Uterus (tissue), 4 donors: Measurements from ENCODE around the gene MEGF10. TPM values are rescaled to one million over a fixed set of nuclear protein-coding genes. Genes with fewer than 3 reads are reported as not detected.

Experiments used
- DNase-seq, 2 donors: peaks; one replicate each; pipeline ENCODE4 v3.0.0-alpha.2; 2019 to 2020
- H3K27ac ChIP-seq, 2 donors: fragments of 200-600 bp; sonication (generic); 1 replicate in 1 of 2; 2 replicates in 1 of 2; pipeline ENCODE4 v1.5.1; 2016 to 2018
- H3K27me3 ChIP-seq, 2 donors: fragments of 200-600 bp; sonication (generic); one replicate each; pipeline ENCODE4 v1.5.1; 2018 to 2019; ENCODE audit warnings: control low read depth in 1 of 2
- H3K36me3 ChIP-seq, 2 donors: fragments of 200-600 bp; sonication (generic); one replicate each; pipeline ENCODE4 v1.5.1; 2019; ENCODE audit warnings: control low read depth in 1 of 2
- H3K4me1 ChIP-seq, 2 donors: fragments of 200-600 bp; sonication (generic); one replicate each; pipeline ENCODE4 v1.5.1; 2018 to 2019; ENCODE audit warnings: control low read depth in 1 of 2
- H3K4me3 ChIP-seq, 2 donors: fragments of 200-600 bp; sonication (generic); 1 replicate in 1 of 2; 2 replicates in 1 of 2; pipeline ENCODE4 v1.5.1; 2018 to 2019; ENCODE audit warnings: mild to moderate bottlenecking in 1 of 2
- H3K9me3 ChIP-seq, 2 donors: fragments of 200-600 bp; sonication (generic); one replicate each; pipeline ENCODE4 v1.5.1; 2019; ENCODE audit warnings: control low read depth in 1 of 2
- CTCF ChIP-seq, 4 experiments: fragments of 200-600 bp in 2 of 4; fragments of 450-650 bp in 2 of 4; sonication (generic) in 2 of 4; IDR thresholded peaks; one replicate each; pipeline ENCODE4 v1.5.1; 2016 to 2019; ENCODE audit warnings: antibody characterized with exemption in 4 of 4, mild to moderate bottlenecking in 2 of 4, moderate library complexity in 1 of 4
- POLR2A ChIP-seq, 2 donors: fragments of 450-650 bp; IDR thresholded peaks; one replicate each; pipeline ENCODE4 v1.6.1; 2016; ENCODE audit warnings: antibody characterized with exemption in 2 of 2, mild to moderate bottlenecking in 1 of 2, moderate library complexity in 1 of 2
- intact Hi-C: fragments of 100-400 bp; cut with DNase I; formaldehyde crosslinking; loops from one replicate; pipeline ENCODE4 v1.15.1; 2023; ENCODE audit warnings: low total_unique reads
- total RNA-seq, 4 donors: library from RNA; depleted of rRNA in 3 of 4; stranded (reverse); fragments of >200 nt in 3 of 4; gene quantifications; one replicate each; pipeline versions ENCODE4 v1.1.0 to v1.2.4, GENCODE V29; 2014 to 2023
- donor health status: DM: yes; HTN: yes; CAD: no.

Gene MEGF10
- total RNA-seq, 4 donors from 2014 or later = 0.26 to 3.5 (median 1.6) TPM; not detected in 1

GRCh38 chr5:127355337-127355736, 64.7 kb downstream of the MEGF10 start:
- H3K27ac ChIP-seq = no peak overlapping the region
- no peaks in the 10 kb centered on the region for H3K36me3 ChIP-seq
- intact Hi-C loops = no loop called here
- H3K4me1 ChIP-seq = no peaks in the 10 kb centered on the region
- H3K9me3 ChIP-seq = no peaks in the 10 kb centered on the region
- H3K27me3 ChIP-seq = no peaks in the 10 kb centered on the region
- TF ChIP-seq POLR2A (IDR thresholded peaks at IDR 0.05) (no peak), CTCF (IDR thresholded peaks at IDR 0.05) (no peak)
- no peak for DNase-seq
- H3K4me3 ChIP-seq = no peak overlapping the region

GRCh38 chr5:127358284-127358683, 67.7 kb downstream of the MEGF10 start:
- H3K4me1 ChIP-seq = no peaks in the 10 kb centered on the region
- H3K9me3 ChIP-seq = no peaks in the 10 kb centered on the region
- H3K27ac ChIP-seq = no peak overlapping the region
- TF ChIP-seq CTCF (IDR thresholded peaks at IDR 0.05) (no peak), POLR2A (IDR thresholded peaks at IDR 0.05) (no peak)
- H3K4me3 ChIP-seq = no peak overlapping the region
- H3K36me3 ChIP-seq = no peaks in the 10 kb centered on the region
- intact Hi-C loops = no loop called here
- DNase-seq = no peak
- no peaks in the 10 kb centered on the region for H3K27me3 ChIP-seq

- Histone ChIP-seq H3K27me3 (no peaks in the 10 kb centered on the region), H3K4me3 (no peak overlapping the region), H3K9me3 (no peaks in the 10 kb centered on the region), H3K4me1 (no peaks in the 10 kb centered on the region), H3K27ac (no peak overlapping the region), H3K36me3 (no peaks in the 10 kb centered on the region)
- no peak for DNase-seq
- intact Hi-C loops = no loop called here
- TF ChIP-seq CTCF (IDR thresholded peaks at IDR 0.05) (no peak), POLR2A (IDR thresholded peaks at IDR 0.05) (no peak)
These were observed 68.1 kb downstream of the MEGF10 start for GRCh38 chr5:127358740-127359139.

- no peak for TF ChIP-seq POLR2A (IDR thresholded peaks at IDR 0.05)
- TF ChIP-seq CTCF (IDR thresholded peaks at IDR 0.05) = no peak
- Histone ChIP-seq H3K36me3 (no peaks in the 10 kb centered on the region), H3K27me3 (no peaks in the 10 kb centered on the region), H3K4me1 (no peaks in the 10 kb centered on the region), H3K4me3 (no peak overlapping the region), H3K27ac (no peak overlapping the region), H3K9me3 (no peaks in the 10 kb centered on the region)
- DNase-seq = no peak
- intact Hi-C loops = no loop called here
These were observed 68.9 kb downstream of the MEGF10 start for GRCh38 chr5:127359502-127359901.

GRCh38 chr5:127363403-127363802, 72.8 kb downstream of the MEGF10 start:
- Histone ChIP-seq H3K36me3 (no peaks in the 10 kb centered on the region), H3K27ac (no peak overlapping the region), H3K27me3 (no peaks in the 10 kb centered on the region), H3K4me1 (no peaks in the 10 kb centered on the region), H3K9me3 (no peaks in the 10 kb centered on the region), H3K4me3 (no peak overlapping the region)
- no peak for TF ChIP-seq POLR2A (IDR thresholded peaks at IDR 0.05)
- no peak for TF ChIP-seq CTCF (IDR thresholded peaks at IDR 0.05)
- intact Hi-C loops = no loop called here
- no peak for DNase-seq
